ENCODE data around the gene RPLP1.

RPLP1 gene

GRCh38 chr15:69462030-69462492, 9.4 kb downstream of the RPLP1 start:
- H4K20me1 ChIP-seq (ENCODE audit: insufficient read depth, low read length), result no peaks in the 10 kb centered on the region
- H3K9me2 ChIP-seq (ENCODE audit: low read depth, low read length), result no peaks in the 10 kb centered on the region
- no peak overlapping the region for H3K27ac ChIP-seq (ENCODE audit: low read depth, low read length, poor library complexity, severe bottlenecking)
- TF ChIP-seq EZH2 (IDR thresholded peaks at IDR 0.05; ENCODE audit: borderline replicate concordance, low read length) (no peak), CTCF (IDR thresholded peaks at IDR 0.05; ENCODE audit: low read length) (no peak)
- no peaks in the 10 kb centered on the region for H3F3A ChIP-seq (ENCODE audit: insufficient read depth, low read length)
- no peaks in the 10 kb centered on the region for H3K79me2 ChIP-seq (ENCODE audit: insufficient read depth, low read length)
- peaks cover 16% of the 10 kb centered on the region for H3K4me1 ChIP-seq (ENCODE audit: insufficient read depth, low read length, severe bottlenecking)
- H3K27me3 ChIP-seq (ENCODE audit: insufficient read depth, low read length), result 0 out of 2 replicates have a peak, but pooled peaks cover 8% of the 10 kb centered on the region
- H3K36me3 ChIP-seq (ENCODE audit: insufficient read depth, low read length), result peaks cover 7% of the 10 kb centered on the region; the same call in 1 of the 2 replicates
- peak overlapping the region; percentile 40; the same call in 1 of the 2 replicates for H3K9ac ChIP-seq (ENCODE audit: low read length)
- peak overlapping the region; percentile 64 for H3K4me3 ChIP-seq (ENCODE audit: low read depth, low read length, poor library complexity, severe bottlenecking)
- no peak overlapping the region for H2AFZ ChIP-seq (ENCODE audit: low read length)
- H3K4me2 ChIP-seq (ENCODE audit: low read length), result peak overlapping the region; percentile 79
- no peaks in the 10 kb centered on the region for H3K9me3 ChIP-seq (ENCODE audit: low read length)

GRCh38 chr15:69462493-69463181, 10.0 kb downstream of the RPLP1 start:
- Histone ChIP-seq H3K9me3 (ENCODE audit: low read length) (no peaks in the 10 kb centered on the region), H3K9ac (ENCODE audit: low read length) (peak overlapping the region; percentile 74), H3K27ac (ENCODE audit: low read depth, low read length, poor library complexity, severe bottlenecking) (no peak overlapping the region), H3K4me3 (ENCODE audit: low read depth, low read length, poor library complexity, severe bottlenecking) (peak overlapping the region; percentile 64), H3K4me2 (ENCODE audit: low read length) (peak overlapping the region; percentile 79), H3K27me3 (ENCODE audit: insufficient read depth, low read length) (0 out of 2 replicates have a peak, but pooled peaks cover 8% of the 10 kb centered on the region), H3F3A (ENCODE audit: insufficient read depth, low read length) (no peaks in the 10 kb centered on the region), H3K4me1 (ENCODE audit: insufficient read depth, low read length, severe bottlenecking) (peaks cover 19% of the 10 kb centered on the region), H4K20me1 (ENCODE audit: insufficient read depth, low read length) (no peaks in the 10 kb centered on the region), H3K36me3 (ENCODE audit: insufficient read depth, low read length) (peaks cover 1% of the 10 kb centered on the region; the same call in 1 of the 2 replicates), H2AFZ (ENCODE audit: low read length) (peak overlapping the region; percentile 56; the same call in 1 of the 2 replicates), H3K9me2 (ENCODE audit: low read depth, low read length) (no peaks in the 10 kb centered on the region), H3K79me2 (ENCODE audit: insufficient read depth, low read length) (no peaks in the 10 kb centered on the region)
- TF ChIP-seq EZH2 (IDR thresholded peaks at IDR 0.05; ENCODE audit: borderline replicate concordance, low read length), result no peak
- peak; percentile 84 for TF ChIP-seq CTCF (IDR thresholded peaks at IDR 0.05; ENCODE audit: low read length)

- no peak overlapping the region for H3K27ac ChIP-seq (ENCODE audit: low read depth, low read length, poor library complexity, severe bottlenecking)
- TF ChIP-seq CTCF (IDR thresholded peaks at IDR 0.05; ENCODE audit: low read length), result no peak
- no peak for TF ChIP-seq EZH2 (IDR thresholded peaks at IDR 0.05; ENCODE audit: borderline replicate concordance, low read length)
- no peaks in the 10 kb centered on the region for H3K79me2 ChIP-seq (ENCODE audit: insufficient read depth, low read length)
- no peaks in the 10 kb centered on the region for H4K20me1 ChIP-seq (ENCODE audit: insufficient read depth, low read length)
- peak overlapping the region; percentile 74 for H3K9ac ChIP-seq (ENCODE audit: low read length)
- peak overlapping the region; percentile 56; the same call in 1 of the 2 replicates for H2AFZ ChIP-seq (ENCODE audit: low read length)
- H3K36me3 ChIP-seq (ENCODE audit: insufficient read depth, low read length), result no peaks in the 10 kb centered on the region
- 0 out of 2 replicates have a peak, but pooled peaks cover 8% of the 10 kb centered on the region for H3K27me3 ChIP-seq (ENCODE audit: insufficient read depth, low read length)
- no peaks in the 10 kb centered on the region for H3F3A ChIP-seq (ENCODE audit: insufficient read depth, low read length)
- H3K9me3 ChIP-seq (ENCODE audit: low read length), result no peaks in the 10 kb centered on the region
- H3K4me1 ChIP-seq (ENCODE audit: insufficient read depth, low read length, severe bottlenecking), result peaks cover 25% of the 10 kb centered on the region
- no peaks in the 10 kb centered on the region for H3K9me2 ChIP-seq (ENCODE audit: low read depth, low read length)
- peak overlapping the region; percentile 64 for H3K4me3 ChIP-seq (ENCODE audit: low read depth, low read length, poor library complexity, severe bottlenecking)
- H3K4me2 ChIP-seq (ENCODE audit: low read length), result peak overlapping the region; percentile 79
These were observed 10.7 kb downstream of the RPLP1 start for GRCh38 chr15:69463182-69463756.

Data from OCI-LY1 (cell line).